ENCODE data around the gene SPEN. TPM values are rescaled to one million over a fixed set of nuclear protein-coding genes. Genes with fewer than 3 reads are reported as not detected.
"Not testable (repeated sequence)": the region's sequence is repeated elsewhere in the genome, so short reads cannot be mapped to it uniquely, and the experiment has no call there.

Gene SPEN
- total RNA-seq, 2 donors from 2014 or later, result 27.8 to 38.9 TPM

DNA sequence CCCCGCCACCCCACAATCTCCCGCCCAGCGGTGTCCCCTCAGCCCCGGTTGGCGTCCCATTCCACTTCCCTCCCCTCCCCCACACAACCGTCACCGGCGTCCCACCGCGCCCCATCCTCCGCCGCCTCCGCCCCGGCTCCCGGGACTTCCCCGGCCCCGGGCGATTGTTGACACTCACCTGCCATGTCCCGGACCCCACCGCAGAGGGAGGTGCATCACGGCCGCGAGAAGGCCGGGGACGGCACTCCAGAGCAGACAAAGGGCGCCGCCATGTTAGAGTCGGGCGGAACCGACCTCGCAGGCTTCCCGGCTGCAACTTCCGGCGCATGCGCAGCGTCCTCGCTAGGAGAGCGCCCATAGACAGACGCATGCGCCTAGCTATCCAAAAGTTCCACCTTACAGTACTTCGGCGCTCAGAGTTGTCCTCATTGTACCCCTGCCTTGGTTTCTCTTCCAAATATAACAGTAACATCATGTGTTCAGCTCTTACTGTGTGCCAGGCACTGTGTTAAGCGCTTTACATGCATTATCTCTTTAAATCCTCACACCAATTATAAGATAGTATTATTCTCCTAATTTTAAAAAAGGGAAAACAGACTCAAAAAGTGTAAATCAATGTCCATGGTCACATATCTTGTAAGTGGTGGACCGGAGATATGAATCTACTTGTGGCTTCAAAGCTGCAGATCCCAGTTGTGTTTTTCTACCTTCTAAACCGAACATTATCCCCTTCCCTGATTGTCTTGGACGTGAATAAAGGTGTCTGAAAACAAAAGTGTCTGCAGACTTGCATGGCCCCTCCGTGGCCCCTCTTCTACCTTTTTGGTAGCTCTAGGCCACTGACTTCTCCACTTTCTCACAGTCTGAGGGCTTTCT is 128.5 kb downstream of the SPEN start, which contains the start of gene ZBTB17:
Gene ZBTB17 (minus strand): TSS at position 297 of the 876 bp plus-strand sequence. CDS start 27,606 bp downstream, outside the sequence.
- WGBS, 2 donors, result 7 to 13% methylated on average over 28 to 47 of the region's 47 CpGs
- Histone ChIP-seq H3K4me3 (peak within 1 kb of the TSS; percentile 61 to 89), H3K9me3 (no peaks in the 10 kb centered on the region), H3K27me3 (no peaks in the 10 kb centered on the region), H3K4me1 (peaks cover 22% of the 10 kb centered on the region), H3K27ac (peak within 1 kb of the TSS; percentile 12 to 77 (median 58)), H3K36me3 (replicated peaks in 1 of 2; ENCODE audit: insufficient read depth in 1 of 2, low read depth in 2 of 2) (peaks cover 0 to 7% of the 10 kb centered on the region in 2 donors)
- intact Hi-C loops (cut with DNase I), result no loop called here
- TF ChIP-seq POLR2A (IDR thresholded peaks at IDR 0.05), result peak; percentile 38 to 86 (median 83)
- TF ChIP-seq, protein P1, sequence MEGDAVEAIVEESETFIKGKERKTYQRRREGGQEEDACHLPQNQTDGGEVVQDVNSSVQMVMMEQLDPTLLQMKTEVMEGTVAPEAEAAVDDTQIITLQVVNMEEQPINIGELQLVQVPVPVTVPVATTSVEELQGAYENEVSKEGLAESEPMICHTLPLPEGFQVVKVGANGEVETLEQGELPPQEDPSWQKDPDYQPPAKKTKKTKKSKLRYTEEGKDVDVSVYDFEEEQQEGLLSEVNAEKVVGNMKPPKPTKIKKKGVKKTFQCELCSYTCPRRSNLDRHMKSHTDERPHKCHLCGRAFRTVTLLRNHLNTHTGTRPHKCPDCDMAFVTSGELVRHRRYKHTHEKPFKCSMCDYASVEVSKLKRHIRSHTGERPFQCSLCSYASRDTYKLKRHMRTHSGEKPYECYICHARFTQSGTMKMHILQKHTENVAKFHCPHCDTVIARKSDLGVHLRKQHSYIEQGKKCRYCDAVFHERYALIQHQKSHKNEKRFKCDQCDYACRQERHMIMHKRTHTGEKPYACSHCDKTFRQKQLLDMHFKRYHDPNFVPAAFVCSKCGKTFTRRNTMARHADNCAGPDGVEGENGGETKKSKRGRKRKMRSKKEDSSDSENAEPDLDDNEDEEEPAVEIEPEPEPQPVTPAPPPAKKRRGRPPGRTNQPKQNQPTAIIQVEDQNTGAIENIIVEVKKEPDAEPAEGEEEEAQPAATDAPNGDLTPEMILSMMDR (IDR thresholded peaks at IDR 0.05), result peak in 1 of 7 experiments; percentile 8
- ATAC-seq, result peak; percentile 97
- peak; percentile 95 to 97 (median 96) for DNase-seq

DNA sequence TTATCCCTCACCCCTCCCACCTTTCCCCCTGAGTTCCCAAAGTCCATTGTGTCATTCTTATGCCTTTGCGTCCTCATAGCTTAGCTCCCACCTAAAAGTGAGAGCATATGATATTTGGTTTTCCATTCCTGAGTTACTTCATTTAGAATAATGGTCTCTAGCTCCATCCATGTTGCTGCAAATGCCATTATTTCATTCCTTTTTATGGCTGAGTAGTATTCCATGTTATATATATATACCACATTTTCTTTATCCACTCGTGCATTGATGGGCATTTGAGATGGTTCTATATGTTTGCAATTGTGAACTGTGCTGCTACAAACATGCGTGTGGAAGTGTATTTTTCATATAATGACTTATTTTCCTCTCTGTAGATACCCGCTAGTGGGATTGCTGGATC is 130.4 kb downstream of the SPEN start:
- 86 to 93% methylated on average over 4 of the region's 4 CpGs for WGBS, 2 donors
- peaks cover 22% of the 10 kb centered on the region for H3K4me1 ChIP-seq
- ATAC-seq; intact Hi-C loops (cut with DNase I); H3K27ac ChIP-seq; H3K27me3 ChIP-seq; H3K9me3 ChIP-seq; H3K36me3 ChIP-seq (replicated peaks in 1 of 2; ENCODE audit: insufficient read depth in 1 of 2, low read depth in 2 of 2); DNase-seq; H3K4me3 ChIP-seq: not testable (repeated sequence)

DNA sequence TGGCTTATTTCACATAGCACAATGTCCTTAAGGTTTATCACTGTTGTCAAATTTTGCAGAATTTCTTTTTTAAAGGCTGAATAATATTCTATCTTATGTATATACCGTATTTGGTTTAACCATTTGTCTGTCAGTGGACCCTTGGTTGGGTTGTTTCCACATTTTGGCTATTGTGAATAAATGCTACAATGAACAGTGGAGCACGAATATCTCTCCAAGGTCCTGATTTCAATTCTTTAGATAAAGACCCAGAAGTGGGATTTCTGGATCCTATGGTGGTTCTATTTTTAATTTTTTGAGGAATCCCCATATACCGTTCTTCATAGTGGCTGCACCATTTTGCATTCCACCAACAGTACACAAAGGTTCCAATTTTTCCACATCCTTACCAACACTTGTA is 134.2 kb downstream of the SPEN start:
- DNase-seq, result no peak
- TF ChIP-seq, protein P1 (IDR thresholded peaks at IDR 0.05), result no peak
- TF ChIP-seq POLR2A (IDR thresholded peaks at IDR 0.05), result no peak
- no peak for ATAC-seq
- intact Hi-C loops (cut with DNase I), result no loop called here
- 78 to 80% methylated on average over 3 of the region's 3 CpGs for WGBS, 2 donors
- H3K4me3 ChIP-seq, result no peak overlapping the region
- no peak overlapping the region for H3K27ac ChIP-seq
- no peaks in the 10 kb centered on the region for H3K9me3 ChIP-seq
- no peaks in the 10 kb centered on the region for H3K4me1 ChIP-seq
- no peaks in the 10 kb centered on the region for H3K36me3 ChIP-seq (replicated peaks in 1 of 2; ENCODE audit: insufficient read depth in 1 of 2, low read depth in 2 of 2)
- H3K27me3 ChIP-seq, result no peaks in the 10 kb centered on the region

DNA sequence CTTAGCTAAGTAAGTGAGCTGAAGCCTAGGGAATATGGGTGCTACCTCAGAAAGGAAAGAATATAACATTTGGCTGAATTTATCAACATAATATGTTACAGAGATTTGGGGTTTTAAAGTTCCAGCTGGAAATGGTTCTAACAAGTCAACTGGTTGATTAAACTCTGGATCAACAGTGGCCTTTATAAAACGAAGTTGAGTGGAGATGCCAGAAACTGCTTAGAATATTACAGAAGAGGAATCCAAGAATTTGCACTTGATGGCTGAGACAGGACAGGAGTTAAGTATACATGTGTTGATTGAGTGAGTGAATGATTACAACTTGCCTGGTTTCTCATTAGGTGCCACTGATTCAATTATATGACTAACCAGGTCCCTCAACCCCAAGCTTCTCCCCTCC is 135.8 kb downstream of the SPEN start:
- H3K9me3 ChIP-seq, result no peaks in the 10 kb centered on the region
- ATAC-seq, result no peak
- H3K27me3 ChIP-seq, result no peaks in the 10 kb centered on the region
- TF ChIP-seq, protein P1 (IDR thresholded peaks at IDR 0.05), result no peak
- no peak for TF ChIP-seq POLR2A (IDR thresholded peaks at IDR 0.05)
- 27 to 29% methylated on average over 1 of the region's 1 CpG for WGBS, 2 donors
- DNase-seq, result no peak
- H3K4me3 ChIP-seq, result no peak overlapping the region
- no peak overlapping the region for H3K27ac ChIP-seq
- intact Hi-C loops (cut with DNase I), result no loop called here
- H3K36me3 ChIP-seq (replicated peaks in 1 of 2; ENCODE audit: insufficient read depth in 1 of 2, low read depth in 2 of 2), result no peaks in the 10 kb centered on the region
- H3K4me1 ChIP-seq, result no peaks in the 10 kb centered on the region

DNA sequence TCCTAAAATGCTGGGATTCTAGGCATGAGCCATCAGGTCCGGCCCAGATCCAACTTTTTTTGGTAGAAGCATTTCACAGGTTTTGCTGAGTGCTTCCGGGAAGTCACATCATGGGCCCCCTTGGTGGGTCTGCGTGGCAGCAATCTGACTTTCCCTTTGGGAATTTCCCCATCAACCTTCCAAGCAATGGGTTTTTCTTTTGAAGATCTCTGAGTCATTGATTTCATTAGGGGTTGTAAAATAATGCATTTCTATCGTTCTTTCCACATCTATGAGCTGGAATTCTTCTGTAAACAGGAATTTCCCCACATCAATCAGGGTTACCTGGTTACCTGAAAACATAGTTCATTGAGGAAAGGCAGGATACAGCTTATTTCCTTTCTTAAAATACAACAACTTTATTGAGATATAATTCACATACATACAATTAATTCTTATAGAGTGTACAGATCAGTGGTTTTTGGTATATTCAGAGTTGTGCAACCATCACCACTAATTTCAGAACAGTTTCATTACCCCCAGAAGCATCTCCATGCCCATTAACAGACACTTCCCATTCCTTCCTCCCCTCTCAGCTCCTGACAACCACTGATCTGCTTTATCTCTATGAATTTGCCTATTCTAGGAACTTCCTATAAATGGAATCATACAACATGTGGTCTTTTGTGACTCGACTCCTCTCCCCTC is 138.2 kb downstream of the SPEN start:
- DNase-seq, result peak in 1 of 4 donors; percentile 22

More for the DNA sequence above, 138.2 kb downstream of the SPEN start:
- H3K36me3 ChIP-seq (replicated peaks in 1 of 2; ENCODE audit: insufficient read depth in 1 of 2, low read depth in 2 of 2), result no peaks in the 10 kb centered on the region
- no peaks in the 10 kb centered on the region for H3K9me3 ChIP-seq
- peaks cover 4% of the 10 kb centered on the region for H3K4me1 ChIP-seq
- TF ChIP-seq, protein P1 (IDR thresholded peaks at IDR 0.05), result no peak
- no peak for TF ChIP-seq POLR2A (IDR thresholded peaks at IDR 0.05)
- peak; percentile 70 for ATAC-seq
- H3K4me3 ChIP-seq, result no peak overlapping the region
- WGBS, 2 donors, result 41 to 42% methylated on average over 5 of the region's 5 CpGs
- peak overlapping the region in 2 of 4 donors; percentile 24 to 61 for H3K27ac ChIP-seq
- intact Hi-C loops (cut with DNase I), result no loop called here
- no peaks in the 10 kb centered on the region for H3K27me3 ChIP-seq
